GM13976 (cell line): ENCODE measurements around the gene PPARD.

Experiments
- DNase-seq: peaks from one replicate; pipeline ENCODE4 v3.0.0; 2012; ENCODE audit warnings: low spot score
- in situ Hi-C: fragments of 300-500 bp; cut with MboI; formaldehyde crosslinking; loops from one replicate; pipeline ENCODE4 v1.12.0; 2022; ENCODE audit warnings: low sequenced_read_pairs, mixed read lengths, inconsistent platforms; ENCODE audit not compliant: unreplicated experiment
- TF ChIP-seq, protein P1 (sequence below): IDR thresholded peaks from 2 replicates; pipeline ENCODE4 v1.5.1; 2012; ENCODE audit warnings: borderline replicate concordance, mild to moderate bottlenecking; ENCODE audit not compliant: insufficient read depth; ENCODE audit errors: extremely low read depth, missing control alignments, control extremely low read depth

Gene PPARD

DNA sequence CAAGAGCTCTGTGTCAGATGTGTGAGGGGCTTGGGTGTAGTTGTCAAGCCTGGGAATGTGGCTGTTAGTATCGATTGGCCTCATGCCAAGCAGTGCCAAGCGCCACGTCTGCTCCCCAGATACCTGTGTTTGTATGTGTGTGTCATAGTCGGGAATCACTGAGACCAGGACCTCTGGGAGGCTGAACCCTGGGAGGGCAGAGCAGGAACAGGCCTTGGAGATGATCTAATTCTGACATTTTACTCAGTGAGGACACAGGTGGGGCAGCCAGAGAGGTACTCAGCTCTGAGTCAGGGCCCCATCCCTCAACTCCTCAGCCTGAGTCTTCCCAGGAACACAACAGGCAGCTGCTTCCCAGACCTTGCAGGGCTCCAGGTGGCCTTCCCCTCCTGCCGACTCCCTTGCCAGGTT is 58.5 kb downstream of the PPARD start:
- in situ Hi-C loops, result no loop called here
- TF ChIP-seq, protein P1, sequence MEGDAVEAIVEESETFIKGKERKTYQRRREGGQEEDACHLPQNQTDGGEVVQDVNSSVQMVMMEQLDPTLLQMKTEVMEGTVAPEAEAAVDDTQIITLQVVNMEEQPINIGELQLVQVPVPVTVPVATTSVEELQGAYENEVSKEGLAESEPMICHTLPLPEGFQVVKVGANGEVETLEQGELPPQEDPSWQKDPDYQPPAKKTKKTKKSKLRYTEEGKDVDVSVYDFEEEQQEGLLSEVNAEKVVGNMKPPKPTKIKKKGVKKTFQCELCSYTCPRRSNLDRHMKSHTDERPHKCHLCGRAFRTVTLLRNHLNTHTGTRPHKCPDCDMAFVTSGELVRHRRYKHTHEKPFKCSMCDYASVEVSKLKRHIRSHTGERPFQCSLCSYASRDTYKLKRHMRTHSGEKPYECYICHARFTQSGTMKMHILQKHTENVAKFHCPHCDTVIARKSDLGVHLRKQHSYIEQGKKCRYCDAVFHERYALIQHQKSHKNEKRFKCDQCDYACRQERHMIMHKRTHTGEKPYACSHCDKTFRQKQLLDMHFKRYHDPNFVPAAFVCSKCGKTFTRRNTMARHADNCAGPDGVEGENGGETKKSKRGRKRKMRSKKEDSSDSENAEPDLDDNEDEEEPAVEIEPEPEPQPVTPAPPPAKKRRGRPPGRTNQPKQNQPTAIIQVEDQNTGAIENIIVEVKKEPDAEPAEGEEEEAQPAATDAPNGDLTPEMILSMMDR, result no peak
- no peak for DNase-seq

DNA sequence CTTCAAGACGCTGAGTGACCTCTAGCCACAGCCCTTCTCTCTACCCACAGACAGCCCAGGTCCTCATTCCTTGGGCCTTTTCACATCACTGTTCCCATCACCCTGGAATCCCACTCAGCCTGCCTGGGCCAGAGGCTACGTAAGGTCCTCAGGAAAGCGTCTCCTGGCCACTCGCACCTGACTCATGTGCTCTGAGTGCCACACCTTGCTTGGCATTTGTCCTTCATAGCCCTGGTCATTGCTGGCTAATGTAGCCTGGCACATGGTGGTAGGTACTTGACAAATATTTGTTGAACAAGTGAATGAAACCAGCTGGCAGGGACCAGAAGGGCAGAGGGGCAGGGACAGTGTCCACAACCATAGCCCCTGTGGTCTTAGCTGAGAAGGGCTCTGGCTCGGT is 59.2 kb downstream of the PPARD start:
- in situ Hi-C loops, result no loop called here
- DNase-seq, result no peak
- TF ChIP-seq, protein P1, result no peak

DNA sequence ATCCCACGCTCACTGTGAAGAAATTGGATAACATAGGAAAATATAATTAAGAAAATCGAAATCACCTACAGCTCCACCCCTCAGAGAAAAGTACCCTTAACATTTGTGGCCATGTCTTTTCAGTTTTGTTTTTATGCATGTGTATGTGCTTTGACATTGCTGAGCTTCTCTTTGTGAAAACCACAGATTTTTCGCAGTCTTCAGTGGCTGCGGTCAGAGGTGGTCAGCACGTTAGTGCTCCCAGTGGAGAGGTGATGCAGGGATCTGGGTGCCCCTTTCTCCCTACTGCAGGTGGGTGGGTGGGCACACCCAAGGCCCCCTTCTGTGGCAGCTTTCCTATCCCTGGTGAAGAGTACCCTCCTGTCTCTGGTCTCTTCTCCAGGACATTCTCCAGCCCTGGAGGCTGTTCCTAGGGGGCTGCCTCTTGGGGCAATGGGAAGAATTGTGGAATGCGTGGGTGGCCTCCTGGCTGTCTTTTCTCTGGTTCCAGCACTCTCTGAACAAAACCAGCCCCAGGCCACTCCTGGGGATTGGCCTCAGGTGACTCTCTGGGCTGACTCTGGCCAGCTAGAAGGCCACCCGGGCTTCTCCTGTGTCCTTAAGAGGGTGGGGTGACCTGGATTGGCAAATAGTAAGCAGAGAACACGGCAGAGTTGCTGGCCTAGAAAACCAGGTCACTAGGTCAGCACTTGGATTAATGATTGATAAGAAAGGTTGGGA is 59.9 kb downstream of the PPARD start:
- TF ChIP-seq, protein P1, result no peak
- in situ Hi-C loops, result no loop called here
- peak; percentile 60 for DNase-seq

DNA sequence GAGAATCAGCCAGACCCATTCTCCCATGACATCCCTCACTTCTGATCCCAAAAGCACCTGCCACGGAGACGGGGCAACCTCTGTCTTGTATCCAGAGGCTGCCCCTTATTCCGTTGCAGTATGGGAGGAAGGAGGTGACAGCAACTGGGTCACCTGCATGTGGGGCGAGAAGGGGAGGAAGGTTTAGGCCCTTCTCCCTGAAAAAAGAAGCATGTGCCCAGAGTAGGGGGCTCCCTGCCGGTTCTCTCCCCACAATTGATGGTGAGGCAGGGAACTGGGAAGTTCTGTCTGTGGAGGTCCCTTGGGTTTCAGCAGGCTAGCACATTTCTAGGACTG is 60.5 kb downstream of the PPARD start:
- no peak for DNase-seq
- TF ChIP-seq, protein P1, result no peak
- in situ Hi-C loops, result no loop called here

DNA sequence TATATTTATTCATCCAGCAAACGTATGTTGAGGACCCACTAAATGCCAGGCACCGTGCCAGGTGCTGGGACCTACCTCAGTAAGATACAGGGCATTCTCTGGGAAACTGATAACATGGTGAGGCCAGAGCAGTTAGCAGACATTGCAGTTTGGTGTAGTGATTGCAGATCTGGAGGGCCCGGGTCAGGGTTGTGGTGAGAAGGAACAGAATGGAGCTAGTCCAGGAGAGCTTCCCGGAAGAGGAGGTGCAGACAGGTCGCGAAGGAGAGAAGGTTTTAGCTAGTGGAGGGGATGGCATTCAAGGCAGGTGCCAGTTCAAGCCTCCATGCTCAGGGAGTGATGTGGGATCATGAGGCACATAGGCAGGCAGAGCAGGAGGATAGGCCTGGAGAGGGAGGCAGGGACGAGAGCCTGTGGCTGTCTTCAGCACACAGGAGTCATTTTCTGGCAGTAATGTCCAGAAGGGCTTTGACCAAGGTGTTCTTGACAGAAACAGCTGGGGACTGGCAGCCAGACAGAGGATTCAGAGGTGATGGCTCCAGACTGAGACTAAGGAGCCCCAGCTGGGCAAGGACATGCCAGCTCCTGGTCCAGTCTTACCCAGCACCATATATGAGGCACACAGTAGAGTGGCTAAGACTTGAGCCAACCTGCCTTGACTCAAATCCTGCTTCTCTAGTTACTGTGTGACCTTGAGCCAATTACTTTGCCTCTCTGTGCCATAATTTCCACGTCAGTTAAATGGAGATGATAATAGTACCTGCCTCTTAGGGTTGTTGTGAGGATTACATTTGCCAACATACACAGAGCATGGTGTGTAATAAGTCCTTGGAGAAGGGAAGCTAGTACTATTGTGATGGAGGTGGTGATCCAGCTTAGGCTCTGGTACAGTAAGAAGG is 61.4 kb downstream of the PPARD start:
- TF ChIP-seq, protein P1, result no peak
- DNase-seq, result no peak
- in situ Hi-C loops, result no loop called here

DNA sequence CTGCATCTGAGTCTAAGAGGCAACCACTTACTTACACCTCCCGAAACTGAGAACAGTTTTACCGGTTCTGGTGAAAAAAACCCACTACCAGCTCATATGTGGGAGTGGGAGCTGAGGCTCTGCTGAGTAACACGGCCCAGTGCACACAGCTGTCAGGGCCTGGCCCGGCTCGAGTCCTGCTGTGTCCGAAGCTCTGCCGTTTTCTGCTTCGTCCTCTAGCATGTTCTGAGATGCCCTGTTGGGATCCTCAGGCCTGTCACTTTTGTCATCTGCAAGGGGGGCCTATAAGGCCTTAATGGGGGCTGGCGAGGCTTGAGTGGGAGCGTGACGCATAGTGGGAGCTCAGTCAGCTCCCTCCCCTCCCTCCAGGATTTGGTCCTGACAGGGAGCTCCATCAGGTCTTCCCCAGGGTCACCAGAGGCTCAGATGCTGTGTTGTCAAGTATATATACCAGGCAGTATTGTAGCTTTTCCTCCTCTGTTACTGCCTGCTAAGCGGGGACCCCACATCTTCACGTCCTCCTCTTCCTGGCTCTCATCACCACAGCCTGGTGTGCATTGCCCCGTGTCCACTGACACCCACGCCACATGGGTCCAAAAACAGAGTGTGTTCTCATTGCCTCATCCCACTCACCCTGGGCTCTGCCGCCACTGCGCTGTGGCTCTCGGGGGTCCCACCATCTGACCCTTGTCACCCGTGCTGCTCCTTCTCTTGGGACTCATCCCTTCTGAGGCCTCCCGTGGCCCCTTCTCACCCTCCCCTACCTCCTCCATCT is 64.5 kb downstream of the PPARD start:
- no peak for DNase-seq
- in situ Hi-C loops, result no loop called here
- TF ChIP-seq, protein P1, result no peak
